ENCODE measurements around the gene FAM149A. TPM values are rescaled to one million over a fixed set of nuclear protein-coding genes. Genes with fewer than 3 reads are reported as not detected.

Gene FAM149A
- polyA plus RNA-seq, 3 donors = not detected

GRCh38 chr4:186121057-186121456 lies 16.6 kb downstream of the FAM149A start:
- Mint-ChIP-seq H3K36me3 (no peaks in the 10 kb centered on the region), H3K9me3 (peaks cover 0 to 8% (median 2%) of the 10 kb centered on the region in 7 donors), H3K27ac (no peak overlapping the region), H3K4me3 (no peak overlapping the region), H3K4me1 (no peaks in the 10 kb centered on the region), H3K27me3 (ENCODE audit: low read depth in 3 of 3) (peaks cover 2 to 8% (median 7%) of the 10 kb centered on the region in 3 donors)
- Histone ChIP-seq H3K36me3 (replicated peaks in 1 of 2; ENCODE audit: control insufficient read depth in 1 of 2, insufficient read depth in 2 of 2, low read length in 2 of 2) (no peaks in the 10 kb centered on the region), H2AFZ (ENCODE audit: insufficient read depth, low read depth, low read length, poor library complexity, severe bottlenecking) (no peak overlapping the region), H3K79me2 (ENCODE audit: insufficient read depth, low read length) (no peaks in the 10 kb centered on the region), H4K20me1 (ENCODE audit: insufficient read depth, low read length) (no peaks in the 10 kb centered on the region), H3K27me3 (ENCODE audit: control insufficient read depth in 2 of 2, insufficient read depth in 2 of 2, low read length in 2 of 2) (peaks cover 0 to 3% of the 10 kb centered on the region in 2 donors), H3K4me1 (ENCODE audit: control insufficient read depth in 1 of 2, insufficient read depth in 2 of 2, low read length in 2 of 2) (no peaks in the 10 kb centered on the region), H3K27ac (ENCODE audit: low read depth in 1 of 2, low read length in 2 of 2) (no peak overlapping the region), H3K4me3 (replicated peaks in 1 of 3; ENCODE audit: low read depth in 2 of 3, low read length in 3 of 3) (no peak overlapping the region), H3K4me2 (replicated peaks; ENCODE audit: extremely low read depth, low read length, poor library complexity, severe bottlenecking) (no peak overlapping the region), H3K9me3 (replicated peaks in 1 of 2; ENCODE audit: control insufficient read depth in 1 of 2, insufficient read depth in 1 of 2, low read length in 2 of 2) (peaks cover 0 to 2% of the 10 kb centered on the region in 2 donors), H3K9ac (ENCODE audit: insufficient read depth, low read length, poor library complexity, severe bottlenecking) (no peak overlapping the region)
- TF ChIP-seq CTCF (IDR thresholded peaks at IDR 0.05) = no peak
- no CpG with 5 or more reads among the region's 2 CpGs for WGBS (ENCODE audit: insufficient coverage)
- DNase-seq = no peak
- intact Hi-C loops (cut with micrococcal nuclease) = no loop called here

DNA sequence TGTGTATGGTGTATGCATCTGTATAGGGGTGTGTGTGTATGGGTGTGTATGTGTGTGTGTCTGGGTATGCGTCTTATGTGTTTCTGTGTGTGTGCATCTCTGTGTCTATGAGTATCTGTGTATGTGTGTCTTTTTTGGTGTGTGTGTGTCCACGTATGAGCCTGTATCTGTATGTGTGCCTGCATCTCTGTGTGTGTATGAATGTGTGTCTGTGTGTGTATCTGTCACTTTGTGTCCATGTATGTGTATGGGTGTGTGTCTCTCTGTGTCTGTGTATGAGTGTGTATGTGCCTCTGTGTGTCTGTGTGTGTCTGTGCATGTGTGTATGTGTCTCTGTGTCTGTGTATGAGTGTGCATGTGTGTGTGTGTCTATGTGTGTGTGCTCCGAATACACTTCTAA lies 24.3 kb downstream of the FAM149A start:
- Histone ChIP-seq H3K4me3 (replicated peaks in 1 of 3; ENCODE audit: low read depth in 2 of 3, low read length in 3 of 3) (no peak overlapping the region), H4K20me1 (ENCODE audit: insufficient read depth, low read length) (no peaks in the 10 kb centered on the region), H3K36me3 (replicated peaks in 1 of 2; ENCODE audit: control insufficient read depth in 1 of 2, insufficient read depth in 2 of 2, low read length in 2 of 2) (no peaks in the 10 kb centered on the region), H3K4me2 (replicated peaks; ENCODE audit: extremely low read depth, low read length, poor library complexity, severe bottlenecking) (no peak overlapping the region), H3K9ac (ENCODE audit: insufficient read depth, low read length, poor library complexity, severe bottlenecking) (no peak overlapping the region), H3K79me2 (ENCODE audit: insufficient read depth, low read length) (no peaks in the 10 kb centered on the region), H3K4me1 (ENCODE audit: control insufficient read depth in 1 of 2, insufficient read depth in 2 of 2, low read length in 2 of 2) (no peaks in the 10 kb centered on the region), H3K27ac (ENCODE audit: low read depth in 1 of 2, low read length in 2 of 2) (no peak overlapping the region), H2AFZ (ENCODE audit: insufficient read depth, low read depth, low read length, poor library complexity, severe bottlenecking) (no peak overlapping the region), H3K9me3 (replicated peaks in 1 of 2; ENCODE audit: control insufficient read depth in 1 of 2, insufficient read depth in 1 of 2, low read length in 2 of 2) (peaks cover 0 to 2% of the 10 kb centered on the region in 2 donors), H3K27me3 (ENCODE audit: control insufficient read depth in 2 of 2, insufficient read depth in 2 of 2, low read length in 2 of 2) (no peaks in the 10 kb centered on the region)
- intact Hi-C loops (cut with micrococcal nuclease) = no loop called here
- DNase-seq = no peak
- WGBS (ENCODE audit: insufficient coverage) = 95% methylated on average over 2 of the region's 3 CpGs
- TF ChIP-seq CTCF (IDR thresholded peaks at IDR 0.05) = no peak
- Mint-ChIP-seq H3K4me1 (no peaks in the 10 kb centered on the region), H3K27me3 (ENCODE audit: low read depth in 3 of 3) (peaks cover 0 to 3% (median 3%) of the 10 kb centered on the region in 3 donors), H3K4me3 (no peak overlapping the region), H3K27ac (no peak overlapping the region), H3K9me3 (peaks cover 0 to 4% (median 0%) of the 10 kb centered on the region in 7 donors), H3K36me3 (no peaks in the 10 kb centered on the region)
